SK-N-SH treated with all-trans-retinoic acid at 6 μM for 48 hours (cell line): Measurements from ENCODE around the gene SYTL4.

Source experiments
- ARNTL ChIP-seq: fragments of 450-650 bp; formaldehyde crosslinking; IDR thresholded peaks from 2 replicates; pipeline ENCODE4 v1.5.0; 2020; ENCODE audit warnings: low read depth, mild to moderate bottlenecking, moderate library complexity, borderline replicate concordance
- BACH2 ChIP-seq: fragments of 250-450 bp; sonication (Bioruptor Pico); IDR thresholded peaks from 2 replicates; pipeline ENCODE4 v1.9.0; 2021; ENCODE audit warnings: mild to moderate bottlenecking, borderline replicate concordance
- GLIS3 ChIP-seq: fragments of 250-450 bp; sonication (Bioruptor Pico); IDR thresholded peaks from 2 replicates; pipeline ENCODE4 v1.5.0; 2020; ENCODE audit warnings: mild to moderate bottlenecking, moderate library complexity
- PATZ1 ChIP-seq: fragments of 250-450 bp; sonication (Bioruptor Pico); IDR thresholded peaks from 2 replicates; pipeline ENCODE4 v1.8.0; 2020; ENCODE audit warnings: mild to moderate bottlenecking, moderate library complexity, borderline replicate concordance
- POU6F1 ChIP-seq: fragments of 250-450 bp; sonication (Bioruptor Pico); IDR thresholded peaks from 2 replicates; pipeline ENCODE4 v1.8.0; 2021; ENCODE audit warnings: low read depth, mild to moderate bottlenecking, moderate library complexity, borderline replicate concordance
- RARB ChIP-seq: fragments of 250-450 bp; sonication (Bioruptor Pico); IDR thresholded peaks from 2 replicates; pipeline ENCODE4 v1.8.0; 2021; ENCODE audit warnings: mild to moderate bottlenecking, moderate library complexity
- TSHZ2 ChIP-seq: fragments of 250-450 bp; sonication (Bioruptor Pico); IDR thresholded peaks from 2 replicates; pipeline ENCODE4 v1.5.0; 2020; ENCODE audit warnings: mild to moderate bottlenecking, moderate library complexity
- ZFP3 ChIP-seq: fragments of 250-450 bp; sonication (Bioruptor Pico); IDR thresholded peaks from 2 replicates; pipeline ENCODE4 v1.5.0; 2020; ENCODE audit warnings: mild to moderate bottlenecking, moderate library complexity
- ZFP30 ChIP-seq: fragments of 450-650 bp; formaldehyde crosslinking; IDR thresholded peaks from 2 replicates; pipeline ENCODE4 v1.5.0; 2022; ENCODE audit warnings: mild to moderate bottlenecking, moderate library complexity
- ZNF565 ChIP-seq: fragments of 450-650 bp; formaldehyde crosslinking; conservative IDR thresholded peaks from 2 replicates; pipeline ENCODE4 v1.5.0; 2020; ENCODE audit warnings: low read depth, mild to moderate bottlenecking, moderate library complexity
- ZNF8 ChIP-seq: fragments of 450-650 bp; formaldehyde crosslinking; IDR thresholded peaks from 2 replicates; pipeline ENCODE4 v1.5.0; 2020; ENCODE audit warnings: mild to moderate bottlenecking, moderate library complexity
- TF ChIP-seq, protein P1 (sequence below): fragments of 250-450 bp; sonication (Bioruptor Pico); IDR thresholded peaks from 2 replicates; pipeline ENCODE4 v1.5.1; 2020; ENCODE audit warnings: low read depth, mild to moderate bottlenecking, moderate library complexity
- TF ChIP-seq, protein P2 (sequence below): fragments of 250-450 bp; sonication (Bioruptor Pico); IDR thresholded peaks from 2 replicates; pipeline ENCODE4 v1.5.1; 2021; ENCODE audit warnings: mild to moderate bottlenecking, moderate library complexity

DNA sequence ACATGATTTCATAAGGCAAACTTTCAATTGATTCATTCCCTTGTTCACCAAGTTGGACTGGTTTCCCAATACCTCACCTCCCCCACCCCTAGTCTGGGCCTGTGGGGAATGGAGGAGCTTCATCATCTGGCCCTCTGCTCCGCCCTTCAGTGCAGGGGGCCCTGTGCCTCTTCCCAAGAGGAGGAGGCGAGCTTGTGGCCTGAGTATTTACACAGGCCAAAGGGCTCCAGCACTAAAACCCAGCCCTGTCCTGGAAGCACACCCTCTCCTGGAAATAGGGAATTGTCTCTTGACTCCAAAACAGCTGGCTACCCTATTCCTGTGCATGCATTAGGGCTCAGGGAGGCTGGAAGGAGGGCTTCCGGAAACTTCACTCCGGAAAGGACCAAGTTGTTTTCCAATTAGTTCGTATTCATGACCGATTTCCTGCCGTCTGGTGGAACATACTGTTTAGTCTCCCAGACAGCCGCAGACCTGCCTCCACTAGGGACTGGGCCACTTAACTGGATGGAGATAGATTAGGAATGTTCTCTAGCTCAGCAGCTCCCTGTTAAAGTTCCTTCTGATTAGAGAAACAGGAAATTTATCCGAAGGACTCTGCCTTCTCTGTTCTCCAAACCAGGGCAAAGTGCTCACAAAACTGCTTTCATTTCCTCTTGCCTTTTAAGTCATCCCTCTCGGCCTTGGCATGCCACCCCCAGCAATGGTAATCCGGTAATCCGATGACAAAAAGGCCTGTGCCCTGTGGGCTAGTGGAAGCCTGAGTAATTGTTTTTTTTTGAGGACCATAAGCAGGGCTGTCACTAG, 82.2 kb downstream of the SYTL4 start:
- TF ChIP-seq PATZ1 (CRISPR knock-in tag) (no peak), BACH2 (CRISPR knock-in tag) (no peak), ARNTL (no peak), TSHZ2 (CRISPR knock-in tag) (no peak), ZFP3 (CRISPR knock-in tag) (no peak), ZFP30 (CRISPR knock-in tag) (no peak), ZNF565 (CRISPR knock-in tag) (no peak), ZNF8 (CRISPR knock-in tag) (no peak), RARB (CRISPR knock-in tag) (no peak), POU6F1 (CRISPR knock-in tag) (no peak), GLIS3 (no peak)
- TF ChIP-seq, protein P1, sequence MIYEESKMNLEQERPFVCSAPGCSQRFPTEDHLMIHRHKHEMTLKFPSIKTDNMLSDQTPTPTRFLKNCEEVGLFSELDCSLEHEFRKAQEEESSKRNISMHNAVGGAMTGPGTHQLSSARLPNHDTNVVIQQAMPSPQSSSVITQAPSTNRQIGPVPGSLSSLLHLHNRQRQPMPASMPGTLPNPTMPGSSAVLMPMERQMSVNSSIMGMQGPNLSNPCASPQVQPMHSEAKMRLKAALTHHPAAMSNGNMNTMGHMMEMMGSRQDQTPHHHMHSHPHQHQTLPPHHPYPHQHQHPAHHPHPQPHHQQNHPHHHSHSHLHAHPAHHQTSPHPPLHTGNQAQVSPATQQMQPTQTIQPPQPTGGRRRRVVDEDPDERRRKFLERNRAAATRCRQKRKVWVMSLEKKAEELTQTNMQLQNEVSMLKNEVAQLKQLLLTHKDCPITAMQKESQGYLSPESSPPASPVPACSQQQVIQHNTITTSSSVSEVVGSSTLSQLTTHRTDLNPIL (CRISPR knock-in tag), result no peak
- TF ChIP-seq, protein P2, sequence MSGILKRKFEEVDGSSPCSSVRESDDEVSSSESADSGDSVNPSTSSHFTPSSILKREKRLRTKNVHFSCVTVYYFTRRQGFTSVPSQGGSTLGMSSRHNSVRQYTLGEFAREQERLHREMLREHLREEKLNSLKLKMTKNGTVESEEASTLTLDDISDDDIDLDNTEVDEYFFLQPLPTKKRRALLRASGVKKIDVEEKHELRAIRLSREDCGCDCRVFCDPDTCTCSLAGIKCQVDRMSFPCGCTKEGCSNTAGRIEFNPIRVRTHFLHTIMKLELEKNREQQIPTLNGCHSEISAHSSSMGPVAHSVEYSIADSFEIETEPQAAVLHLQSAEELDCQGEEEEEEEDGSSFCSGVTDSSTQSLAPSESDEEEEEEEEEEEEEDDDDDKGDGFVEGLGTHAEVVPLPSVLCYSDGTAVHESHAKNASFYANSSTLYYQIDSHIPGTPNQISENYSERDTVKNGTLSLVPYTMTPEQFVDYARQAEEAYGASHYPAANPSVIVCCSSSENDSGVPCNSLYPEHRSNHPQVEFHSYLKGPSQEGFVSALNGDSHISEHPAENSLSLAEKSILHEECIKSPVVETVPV (CRISPR knock-in tag), result no peak
